Measurements from ENCODE around the gene GNAQ.

Gene GNAQ

DNA sequence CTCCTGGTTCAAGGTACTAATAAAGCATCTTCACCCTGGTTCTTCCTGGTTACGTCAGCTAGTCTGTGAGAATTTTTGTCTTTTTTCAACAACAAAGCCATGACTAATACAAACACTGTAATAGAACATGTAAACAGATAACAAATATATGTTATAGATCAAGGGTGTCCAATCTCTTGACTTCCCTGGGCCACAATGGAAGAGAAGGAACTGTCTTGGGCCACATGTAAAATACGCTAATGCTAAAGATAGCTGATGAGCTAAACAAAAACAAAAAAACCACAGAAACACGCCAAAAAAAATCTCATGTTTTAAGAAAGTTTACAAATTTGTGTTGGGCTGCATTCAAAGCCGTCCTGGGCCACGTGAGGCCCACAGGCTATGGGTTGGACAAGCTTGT is 259.0 kb downstream of the GNAQ start:
- TF ChIP-seq, protein P1, sequence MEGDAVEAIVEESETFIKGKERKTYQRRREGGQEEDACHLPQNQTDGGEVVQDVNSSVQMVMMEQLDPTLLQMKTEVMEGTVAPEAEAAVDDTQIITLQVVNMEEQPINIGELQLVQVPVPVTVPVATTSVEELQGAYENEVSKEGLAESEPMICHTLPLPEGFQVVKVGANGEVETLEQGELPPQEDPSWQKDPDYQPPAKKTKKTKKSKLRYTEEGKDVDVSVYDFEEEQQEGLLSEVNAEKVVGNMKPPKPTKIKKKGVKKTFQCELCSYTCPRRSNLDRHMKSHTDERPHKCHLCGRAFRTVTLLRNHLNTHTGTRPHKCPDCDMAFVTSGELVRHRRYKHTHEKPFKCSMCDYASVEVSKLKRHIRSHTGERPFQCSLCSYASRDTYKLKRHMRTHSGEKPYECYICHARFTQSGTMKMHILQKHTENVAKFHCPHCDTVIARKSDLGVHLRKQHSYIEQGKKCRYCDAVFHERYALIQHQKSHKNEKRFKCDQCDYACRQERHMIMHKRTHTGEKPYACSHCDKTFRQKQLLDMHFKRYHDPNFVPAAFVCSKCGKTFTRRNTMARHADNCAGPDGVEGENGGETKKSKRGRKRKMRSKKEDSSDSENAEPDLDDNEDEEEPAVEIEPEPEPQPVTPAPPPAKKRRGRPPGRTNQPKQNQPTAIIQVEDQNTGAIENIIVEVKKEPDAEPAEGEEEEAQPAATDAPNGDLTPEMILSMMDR (conservative IDR thresholded peaks at IDR 0.05; ENCODE audit: low read depth, low read length), result no peak
- no peak for DNase-seq (ENCODE audit: low read depth)
- no peak overlapping the region for H3K4me3 ChIP-seq (ENCODE audit: low read length)

DNA sequence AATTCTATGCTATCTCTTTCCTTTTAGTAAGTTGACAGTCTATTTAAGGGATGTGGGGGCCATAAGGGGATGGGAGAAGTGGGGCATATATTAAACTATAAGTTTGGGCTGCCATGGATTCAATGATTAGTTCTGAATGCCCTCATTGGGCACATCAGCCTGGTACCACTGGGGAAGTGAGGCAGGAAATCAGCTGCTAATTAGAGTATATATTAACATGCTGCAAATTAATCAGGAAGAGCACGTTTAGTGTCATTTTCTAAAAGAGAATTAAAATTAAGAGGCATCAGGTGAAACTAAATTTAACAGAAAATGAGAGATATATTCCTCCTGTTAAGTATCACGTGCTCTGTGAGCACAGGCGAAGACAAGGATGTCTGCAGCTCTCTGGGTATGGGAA is 260.4 kb downstream of the GNAQ start:
- H3K4me3 ChIP-seq (ENCODE audit: low read length), result no peak overlapping the region
- DNase-seq (ENCODE audit: low read depth), result no peak
- TF ChIP-seq, protein P1 (conservative IDR thresholded peaks at IDR 0.05; ENCODE audit: low read depth, low read length), result no peak

DNA sequence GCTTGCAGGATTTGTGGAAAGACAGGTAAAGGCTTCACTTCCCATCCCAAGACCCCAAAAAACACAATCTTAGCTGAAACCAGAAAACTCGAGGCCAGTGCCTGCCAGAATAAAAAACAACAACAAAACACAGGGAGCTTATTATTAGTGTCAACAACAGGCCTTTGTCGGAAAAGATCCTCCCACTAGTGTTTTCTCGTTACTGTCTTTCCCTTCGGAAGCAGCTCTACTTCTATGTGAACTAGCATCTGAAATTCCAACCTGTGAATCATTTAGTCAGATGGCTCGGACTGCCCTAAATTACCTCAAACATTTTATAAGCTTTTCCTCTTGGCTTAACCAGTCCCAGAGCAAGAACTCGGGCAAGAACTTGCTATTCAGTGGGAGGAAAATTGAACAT is 261.3 kb downstream of the GNAQ start:
- no peak overlapping the region for H3K4me3 ChIP-seq (ENCODE audit: low read length)
- DNase-seq (ENCODE audit: low read depth), result no peak
- TF ChIP-seq, protein P1 (conservative IDR thresholded peaks at IDR 0.05; ENCODE audit: low read depth, low read length), result no peak

DNA sequence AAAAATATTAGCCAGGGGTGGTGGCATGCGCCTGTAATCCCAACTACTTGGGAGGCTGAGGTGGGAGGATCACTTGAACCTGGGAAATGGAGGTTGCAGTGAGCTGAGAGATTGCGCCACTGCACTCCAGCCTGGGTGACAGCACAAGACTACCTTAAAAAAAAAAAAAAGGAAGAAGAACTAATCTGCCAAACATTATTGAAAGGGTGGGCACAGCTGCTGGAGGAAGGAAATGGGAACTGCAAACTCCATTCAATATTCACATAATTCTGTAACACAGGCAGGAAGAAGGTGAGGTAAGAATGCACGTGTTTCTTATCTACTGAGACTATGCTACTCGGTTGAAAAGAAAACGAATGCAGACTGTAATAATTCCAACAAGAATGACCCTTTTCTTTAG is 262.4 kb downstream of the GNAQ start:
- TF ChIP-seq, protein P1 (conservative IDR thresholded peaks at IDR 0.05; ENCODE audit: low read depth, low read length), result no peak
- DNase-seq (ENCODE audit: low read depth), result no peak
- H3K4me3 ChIP-seq (ENCODE audit: low read length), result no peak overlapping the region

DNA sequence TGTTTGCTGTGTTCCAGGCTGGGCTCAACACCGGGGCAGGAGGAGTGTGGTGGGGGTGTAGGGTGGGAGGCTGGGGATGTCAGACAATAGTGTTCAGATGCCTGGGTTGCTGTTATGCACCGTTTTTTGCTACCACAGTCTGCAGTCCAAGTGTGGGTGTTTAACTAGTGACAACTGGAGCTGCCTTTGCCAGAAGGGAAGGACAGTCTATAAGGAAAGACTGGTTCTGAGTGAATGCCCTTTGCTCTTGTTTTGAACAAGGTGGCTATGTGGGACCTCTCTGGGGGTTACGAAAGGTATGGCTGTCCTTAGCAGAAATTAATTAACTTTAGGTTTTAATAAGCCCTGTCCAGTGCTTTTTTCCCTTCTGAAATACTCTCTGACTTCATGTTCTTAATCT is 265.0 kb downstream of the GNAQ start:
- H3K4me3 ChIP-seq (ENCODE audit: low read length), result no peak overlapping the region
- no peak for DNase-seq (ENCODE audit: low read depth)
- TF ChIP-seq, protein P1 (conservative IDR thresholded peaks at IDR 0.05; ENCODE audit: low read depth, low read length), result no peak

DNA sequence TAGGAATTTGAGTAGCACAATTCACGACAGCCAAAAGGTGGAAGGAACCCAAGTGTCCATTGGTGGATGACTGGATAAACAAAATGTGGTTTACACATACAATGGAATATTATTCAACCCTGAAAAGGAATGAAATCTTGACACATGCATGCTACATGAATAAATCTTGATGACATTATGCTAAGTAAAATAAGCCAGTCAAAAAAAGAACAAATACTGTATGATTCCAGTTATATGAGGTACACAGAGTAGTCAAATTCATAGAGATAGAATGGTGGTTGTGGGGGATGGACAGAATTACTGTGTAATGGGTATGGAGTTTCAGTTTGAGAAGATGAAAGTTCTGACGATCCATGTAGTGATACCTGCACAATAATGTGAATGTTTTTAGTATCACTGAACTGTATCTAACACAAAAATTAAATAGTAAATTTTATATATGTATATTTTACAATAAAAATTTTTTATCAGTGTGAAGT is 265.8 kb downstream of the GNAQ start:
- H3K4me3 ChIP-seq (ENCODE audit: low read length), result no peak overlapping the region
- no peak for DNase-seq (ENCODE audit: low read depth)
- TF ChIP-seq, protein P1 (conservative IDR thresholded peaks at IDR 0.05; ENCODE audit: low read depth, low read length), result no peak

DNA sequence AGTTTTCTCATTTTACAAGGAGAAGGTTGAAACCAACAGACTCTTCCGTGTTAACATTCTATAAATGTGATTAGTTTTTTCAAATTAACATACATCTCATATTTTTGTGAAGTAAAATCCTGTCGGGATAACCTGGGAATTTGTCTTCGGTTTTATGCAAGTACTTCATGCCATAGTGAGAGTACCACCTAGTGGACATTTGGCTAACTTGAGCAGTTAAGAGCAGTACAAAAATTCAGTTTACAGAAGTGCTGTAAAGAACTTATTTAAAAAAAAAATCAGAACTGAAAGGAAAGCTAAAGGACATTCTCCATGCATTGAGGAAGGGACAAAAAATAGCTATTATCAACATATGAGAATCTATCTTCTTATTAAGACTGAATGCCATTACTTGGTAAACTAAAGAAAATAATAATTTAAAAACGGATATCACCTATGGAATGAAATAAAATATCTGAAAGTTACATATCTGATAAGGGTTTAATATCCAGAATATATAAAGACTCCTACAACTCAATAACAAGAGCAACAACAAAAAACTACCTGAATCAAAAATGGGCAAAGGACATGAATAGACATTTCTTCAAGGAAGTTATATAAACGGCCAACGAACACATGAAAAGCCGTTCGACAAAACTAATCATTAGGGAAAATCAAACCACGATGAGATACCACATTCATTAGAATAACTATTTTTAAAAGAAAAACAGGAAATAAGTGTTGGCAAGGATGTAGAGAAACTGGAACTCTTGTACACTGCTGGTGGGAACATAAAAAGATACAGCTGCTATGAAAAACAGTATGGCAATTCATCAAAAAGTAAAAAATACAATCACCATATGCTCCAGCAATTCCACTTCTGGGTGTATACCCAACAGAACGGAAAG is 266.5 kb downstream of the GNAQ start:
- no peak for DNase-seq (ENCODE audit: low read depth)
- TF ChIP-seq, protein P1 (conservative IDR thresholded peaks at IDR 0.05; ENCODE audit: low read depth, low read length), result peak; percentile 75
- H3K4me3 ChIP-seq (ENCODE audit: low read length), result no peak overlapping the region
